Measurements from ENCODE around the gene LIN9. TPM values are rescaled to one million over a fixed set of nuclear protein-coding genes. Genes with fewer than 3 reads are reported as not detected.

LIN9 gene
- total and polyA plus RNA-seq, 2 of the 8 experiments (the other 6 are each of a cell fraction or from before 2014, with no cell fraction given) = 5.6 to 12.6 TPM

GRCh38 chr1:226223786-226224244, 85.1 kb downstream of the LIN9 start:
- peak overlapping the region; percentile 34 to 69 (median 60) for H3K4me3 ChIP-seq (ENCODE audit: extremely low read depth in 1 of 4, insufficient read depth in 2 of 4, low read depth in 3 of 4, low read length in 4 of 4)
- no peak overlapping the region for H2BK15ac ChIP-seq (ENCODE audit: low read length)
- no peaks in the 10 kb centered on the region for H3K79me1 ChIP-seq (ENCODE audit: low read depth, low read length)
- H2AK5ac ChIP-seq (ENCODE audit: low read depth, low read length) = no peak overlapping the region
- H3K23me2 ChIP-seq (ENCODE audit: low read depth, low read length) = peaks cover 6% of the 10 kb centered on the region; the same call in 1 of the 2 replicates
- CTCF ChIA-PET (ENCODE audit: partially characterized antibody) = interaction anchor here (1.0 to 10.5 kb wide), 6 partner anchors 12 to 98 kb away, joined by 3 to 103 read pairs (median 7); no protein-coding TSS in a partner anchor
- H3K4me1 ChIP-seq (replicated peaks in 1 of 4; ENCODE audit: control insufficient read depth in 3 of 4, insufficient read depth in 4 of 4, low read length in 3 of 4) = peaks cover 0 to 7% (median 0%) of the 10 kb centered on the region in 4 experiments; a peak in 3 of 7 replicates
- FAIRE-seq (no peak), DNase-seq (ENCODE audit: low read depth in 1 of 2, low spot score in 2 of 2) (peak in 1 of 2 experiments; percentile 82)
- no peak overlapping the region for H3K27ac ChIP-seq (ENCODE audit: low read depth, low read length)
- H3K4ac ChIP-seq (replicated peaks; ENCODE audit: insufficient read length, low read depth, low read length) = no peak overlapping the region
- H3K9ac ChIP-seq (replicated peaks in 1 of 4; ENCODE audit: extremely low read depth in 1 of 4, low read depth in 3 of 4, low read length in 3 of 4) = peak overlapping the region in 3 of 4 experiments; percentile 34 to 69 (median 58); a peak in 3 of 7 replicates
- no peaks in the 10 kb centered on the region for H3K9me3 ChIP-seq (ENCODE audit: insufficient read depth in 2 of 2, low read depth in 1 of 2, low read length in 1 of 2)
- H3K14ac ChIP-seq (ENCODE audit: insufficient read length) = no peak overlapping the region
- H3K23ac ChIP-seq (ENCODE audit: insufficient read length) = no peak overlapping the region
- H4K5ac ChIP-seq (ENCODE audit: insufficient read length, low read depth, low read length) = no peak overlapping the region
- POLR2A ChIA-PET (ENCODE audit: partially characterized antibody) = interaction anchor here (0.8 to 1.5 kb wide), 4 partner anchors 13 to 90 kb away, joined by 3 to 5 read pairs (median 4); no protein-coding TSS in a partner anchor
- peak overlapping the region; percentile 16; the same call in 1 of the 2 replicates for H2AFZ ChIP-seq (ENCODE audit: low read length)
- H3K27me3 ChIP-seq (replicated peaks in 1 of 4; ENCODE audit: control insufficient read depth in 3 of 4, extremely low read depth in 1 of 4, insufficient read depth in 3 of 4, low read length in 3 of 4) = peaks cover 0 to 23% (median 18%) of the 10 kb centered on the region in 4 experiments; a peak in 6 of 7 replicates
- H2BK120ac ChIP-seq (replicated peaks; ENCODE audit: low read depth, low read length) = no peak overlapping the region
- H3K4me2 ChIP-seq (ENCODE audit: insufficient read depth in 1 of 2, low read depth in 2 of 2, low read length in 2 of 2) = peak overlapping the region; percentile 55 to 80
- no peak overlapping the region for H2BK20ac ChIP-seq (ENCODE audit: low read length)
- H3K36me3 ChIP-seq (ENCODE audit: control insufficient read depth in 2 of 4, insufficient read depth in 4 of 4, low read length in 3 of 4) = peaks cover 0 to 1% (median 0%) of the 10 kb centered on the region in 4 experiments; a peak in 1 of 8 replicates
- H2BK12ac ChIP-seq (ENCODE audit: low read depth, low read length) = no peak overlapping the region
- no peak overlapping the region; the same call in 1 of the 2 replicates for H4K8ac ChIP-seq (ENCODE audit: extremely low read depth, insufficient read depth, low read length)
- H4K91ac ChIP-seq (replicated peaks; ENCODE audit: insufficient read length, low read length) = no peak overlapping the region
- no peak overlapping the region for H2BK5ac ChIP-seq (ENCODE audit: low read depth, low read length)
- no peak overlapping the region for H3K56ac ChIP-seq (replicated peaks; ENCODE audit: insufficient read length, low read depth, low read length)
- 4% methylated on average over 39 of the region's 55 CpGs; no CpG with 5 or more reads in 1 of the 2 experiments for WGBS, 2 experiments (ENCODE audit: extremely low coverage in 1 of 2, insufficient coverage in 1 of 2, insufficient read length in 1 of 2, insufficient replicate concordance in 2 of 2, low coverage in 1 of 2, low lambda C conversion rate in 2 of 2, missing lambda C conversion rate in 1 of 2)
- H3K79me2 ChIP-seq (ENCODE audit: control insufficient read depth in 1 of 2, insufficient read depth in 2 of 2, low read length in 2 of 2) = no peaks in the 10 kb centered on the region
- H4K20me1 ChIP-seq (replicated peaks in 1 of 2; ENCODE audit: control insufficient read depth in 1 of 2, insufficient read depth in 2 of 2, low read length in 2 of 2) = no peaks in the 10 kb centered on the region
- H3K18ac ChIP-seq (ENCODE audit: extremely low read depth, low read length) = no peak overlapping the region; the same call in 1 of the 2 replicates
- no peak for TF ChIP-seq YY1 (IDR thresholded peaks at IDR 0.05; ENCODE audit: low read depth, low read length)
- no peak for TF ChIP-seq TEAD4 (IDR thresholded peaks at IDR 0.05; ENCODE audit: low read depth, low read length)
- TF ChIP-seq JUN (IDR thresholded peaks at IDR 0.05; ENCODE audit: low read depth, low read length) = no peak
- TF ChIP-seq ZNF274 (IDR thresholded peaks at IDR 0.05; ENCODE audit: borderline replicate concordance, extremely low read depth, low read length) = no peak
- no peak for TF ChIP-seq CHD2 (IDR thresholded peaks at IDR 0.05; ENCODE audit: low read length)
- peak; percentile 14 for TF ChIP-seq TAF7 (optimal IDR thresholded peaks at IDR 0.05; ENCODE audit: borderline replicate concordance, low read depth, low read length)
- 0 out of 2 replicates have a peak, but pooled peaks have one; percentile 29 for TF ChIP-seq SUZ12 (IDR thresholded peaks at IDR 0.05; ENCODE audit: low read length)
- TF ChIP-seq TAF1 (IDR thresholded peaks at IDR 0.05; ENCODE audit: low read depth, low read length) = peak; percentile 34; the same call in 1 of the 2 replicates
- no peak for TF ChIP-seq JUND (IDR thresholded peaks at IDR 0.05; ENCODE audit: low read length)
- TF ChIP-seq SRF (IDR thresholded peaks at IDR 0.05; ENCODE audit: low read depth, low read length) = no peak
- no peak for TF ChIP-seq ATF3 (IDR thresholded peaks at IDR 0.05; ENCODE audit: insufficient read depth, low read depth, low read length)
- no peak for TF ChIP-seq CBX8 (IDR thresholded peaks at IDR 0.05; ENCODE audit: borderline replicate concordance, low read depth, low read length)
- no peak for TF ChIP-seq BACH1 (IDR thresholded peaks at IDR 0.05; ENCODE audit: low read length)
- TF ChIP-seq CEBPB (IDR thresholded peaks at IDR 0.05; ENCODE audit: low read depth, low read length) = no peak

Data from H1 (cell line).